Measurements from ENCODE around the gene G0S2.

Gene G0S2

GRCh38 chr1:209674957-209675564 is at the start of gene G0S2:
G0S2 (plus strand) TSS chr1:209675412; CDS start chr1:209675685, 273 bp downstream.
- in situ Hi-C loops (cut with MboI; ENCODE audit: low sequenced_read_pairs) = no loop called here

GRCh38 chr1:209625791-209626285 is 49.4 kb upstream of the G0S2 start:
- in situ Hi-C loops (cut with MboI; ENCODE audit: low sequenced_read_pairs) = no loop called here

- in situ Hi-C loops (cut with MboI; ENCODE audit: low sequenced_read_pairs) = no loop called here
These were observed 48.7 kb upstream of the G0S2 start for GRCh38 chr1:209626346-209627026.

GRCh38 chr1:209627027-209627731 is 48.0 kb upstream of the G0S2 start:
- in situ Hi-C loops (cut with MboI; ENCODE audit: low sequenced_read_pairs) = no loop called here

- in situ Hi-C loops (cut with MboI; ENCODE audit: low sequenced_read_pairs) = no loop called here
These were observed 47.4 kb upstream of the G0S2 start for GRCh38 chr1:209627732-209628196.

- in situ Hi-C loops (cut with MboI; ENCODE audit: low sequenced_read_pairs) = no loop called here
These were observed 46.5 kb upstream of the G0S2 start for GRCh38 chr1:209628618-209629299.

GRCh38 chr1:209629621-209630382 is 45.4 kb upstream of the G0S2 start:
- in situ Hi-C loops (cut with MboI; ENCODE audit: low sequenced_read_pairs) = no loop called here

- in situ Hi-C loops (cut with MboI; ENCODE audit: low sequenced_read_pairs) = no loop called here
These were observed 44.6 kb upstream of the G0S2 start for GRCh38 chr1:209630383-209631225.

GRCh38 chr1:209633335-209633997 is 41.7 kb upstream of the G0S2 start:
- in situ Hi-C loops (cut with MboI; ENCODE audit: low sequenced_read_pairs) = no loop called here

- in situ Hi-C loops (cut with MboI; ENCODE audit: low sequenced_read_pairs) = no loop called here
These were observed 41.0 kb upstream of the G0S2 start for GRCh38 chr1:209634005-209634737.

- in situ Hi-C loops (cut with MboI; ENCODE audit: low sequenced_read_pairs) = no loop called here
These were observed 39.4 kb upstream of the G0S2 start for GRCh38 chr1:209635850-209636249.

GRCh38 chr1:209641832-209642172 is 33.4 kb upstream of the G0S2 start:
- in situ Hi-C loops (cut with MboI; ENCODE audit: low sequenced_read_pairs) = no loop called here

GRCh38 chr1:209642816-209643215 is 32.4 kb upstream of the G0S2 start:
- in situ Hi-C loops (cut with MboI; ENCODE audit: low sequenced_read_pairs) = no loop called here

GRCh38 chr1:209643285-209644020 is 31.8 kb upstream of the G0S2 start:
- in situ Hi-C loops (cut with MboI; ENCODE audit: low sequenced_read_pairs) = no loop called here

- in situ Hi-C loops (cut with MboI; ENCODE audit: low sequenced_read_pairs) = no loop called here
These were observed 29.4 kb upstream of the G0S2 start for GRCh38 chr1:209645574-209646452.

- in situ Hi-C loops (cut with MboI; ENCODE audit: low sequenced_read_pairs) = no loop called here
These were observed 28.7 kb upstream of the G0S2 start for GRCh38 chr1:209646558-209646957.

GRCh38 chr1:209647156-209647555 is 28.1 kb upstream of the G0S2 start:
- in situ Hi-C loops (cut with MboI; ENCODE audit: low sequenced_read_pairs) = no loop called here
